Transverse colon (tissue), 4 donors: ENCODE data around the gene HECTD2. TPM values are rescaled to one million over a fixed set of nuclear protein-coding genes. Genes with fewer than 3 reads are reported as not detected.

Source experiments
- DNase-seq: peaks from one replicate; pipeline ENCODE4 v3.0.0-alpha.2; 2019
- H3K27ac ChIP-seq, 4 donors: fragments of 200-600 bp; sonication (generic); 2 replicates each; pipeline ENCODE4 v1.5.1; 2016 to 2018; ENCODE audit warnings: inconsistent platforms in 4 of 4
- H3K27me3 ChIP-seq: fragments of 200-600 bp; sonication (generic); 2 replicates; pipeline ENCODE4 v1.5.1; 2017; ENCODE audit warnings: inconsistent platforms
- H3K36me3 ChIP-seq, 4 donors: fragments of 200-600 bp; sonication (generic); 2 replicates each; pipeline ENCODE4 v1.5.1; 2017 to 2019; ENCODE audit warnings: inconsistent platforms in 4 of 4
- H3K4me1 ChIP-seq, 4 donors: fragments of 200-600 bp; sonication (generic); 2 replicates each; pipeline ENCODE4 v1.5.1; 2017 to 2020; ENCODE audit warnings: inconsistent platforms in 4 of 4
- H3K4me3 ChIP-seq, 4 donors: fragments of 200-600 bp; sonication (generic); 1 replicate in 1 of 4; 2 replicates in 3 of 4; pipeline versions ENCODE4 v1.5.1 to v1.6.1; 2017 to 2019; ENCODE audit warnings: inconsistent platforms in 4 of 4
- H3K9me3 ChIP-seq, 2 donors: fragments of 200-600 bp; sonication (generic); 2 replicates each; pipeline ENCODE4 v1.5.1; 2017 to 2019; ENCODE audit warnings: inconsistent platforms in 2 of 2
- CTCF ChIP-seq, 5 experiments: fragments of 200-600 bp in 3 of 5; fragments of 450-650 bp in 2 of 5; sonication (generic) in 3 of 5; IDR thresholded peaks; 1 replicate in 2 of 5; 2 replicates in 3 of 5; pipeline ENCODE4 v1.5.1; 2016 to 2017; ENCODE audit warnings: antibody characterized with exemption in 5 of 5, inconsistent platforms in 3 of 5, mild to moderate bottlenecking in 2 of 5, moderate library complexity in 1 of 5
- EP300 ChIP-seq: sonication (generic); formaldehyde crosslinking; IDR thresholded peaks from one replicate; pipeline ENCODE4 v1.6.1; 2017; ENCODE audit warnings: antibody characterized with exemption, low read depth
- POLR2A ChIP-seq: fragments of 450-650 bp; IDR thresholded peaks from one replicate; pipeline ENCODE4 v1.6.1; 2016; ENCODE audit warnings: antibody characterized with exemption, mild to moderate bottlenecking, moderate library complexity
- POLR2AphosphoS5 ChIP-seq, 3 donors: sonication (generic); formaldehyde crosslinking; IDR thresholded peaks; one replicate each; pipeline ENCODE4 v1.6.1; 2016; ENCODE audit warnings: antibody characterized with exemption in 3 of 3
- WGBS, 2 donors: methylation state at CpG; one replicate each; pipeline ENCODE4 v1.1.5; 2018; ENCODE audit warnings: low coverage in 1 of 2; 5-methylcytosine and 5-hydroxymethylcytosine counted together
- in situ Hi-C, 4 donors: fragments of 200-750 bp; cut with MboI; loops; one replicate each; pipeline versions ENCODE4 v1.15.0 to v1.15.1; 2017; ENCODE audit warnings: low sequenced_read_pairs in 3 of 4, low pct_ligation_motif_present in 1 of 4, low pct_unique_long_range_greater_than_20kb in 1 of 4
- intact Hi-C: fragments of 100-400 bp; cut with DNase I; formaldehyde crosslinking; loops from one replicate; pipeline ENCODE4 v1.15.1; 2023; ENCODE audit warnings: low total_unique reads
- small RNA-seq, 4 donors: library from RNA; depleted of rRNA; stranded (forward); fragments of <200 nt; gene quantifications; one replicate each; pipeline ENCODE3, GENCODE V24; 2016
- total RNA-seq, 4 donors: library from RNA; depleted of rRNA; stranded (reverse); fragments of >200 nt; gene quantifications; one replicate each; pipeline ENCODE4 v1.1.0, GENCODE V29; 2016

The HECTD2 gene
- total RNA-seq, 4 donors from 2014 or later, result 6.8 to 10.3 (median 8.1) TPM

GRCh38 chr10:91562839-91563581 lies 152.9 kb downstream of the HECTD2 start:
- H3K27ac ChIP-seq, result no peak overlapping the region
- TF ChIP-seq POLR2AphosphoS5 (IDR thresholded peaks at IDR 0.05), result no peak
- TF ChIP-seq CTCF (IDR thresholded peaks at IDR 0.05), result no peak
- TF ChIP-seq POLR2A, result no peak
- no peak for TF ChIP-seq EP300
- in situ Hi-C loops, result no loop called here
- no peaks in the 10 kb centered on the region for H3K27me3 ChIP-seq
- no peak for DNase-seq
- H3K4me1 ChIP-seq, result no peaks in the 10 kb centered on the region
- H3K36me3 ChIP-seq, result no peaks in the 10 kb centered on the region
- H3K4me3 ChIP-seq, result no peak overlapping the region
- WGBS, 2 donors, result 67 to 76% methylated on average over 1 to 2 of the region's 2 CpGs
- intact Hi-C loops, result no loop called here
- H3K9me3 ChIP-seq, result no peaks in the 10 kb centered on the region

- no peaks in the 10 kb centered on the region for H3K9me3 ChIP-seq
- intact Hi-C loops (no loop called here), in situ Hi-C loops (no loop called here)
- DNase-seq, result no peak
- no peaks in the 10 kb centered on the region for H3K36me3 ChIP-seq
- H3K4me1 ChIP-seq, result no peaks in the 10 kb centered on the region
- no peak overlapping the region for H3K27ac ChIP-seq
- TF ChIP-seq POLR2AphosphoS5 (IDR thresholded peaks at IDR 0.05), result no peak
- no peak for TF ChIP-seq POLR2A
- no peak for TF ChIP-seq EP300
- TF ChIP-seq CTCF (IDR thresholded peaks at IDR 0.05), result no peak
- no peaks in the 10 kb centered on the region for H3K27me3 ChIP-seq
- no peak overlapping the region for H3K4me3 ChIP-seq
- 89 to 92% methylated on average over 3 of the region's 3 CpGs for WGBS, 2 donors
Observed at GRCh38 chr10:91564026-91564425, 153.9 kb downstream of the HECTD2 start.

Small RNA genes within 50 kb of the gene (small RNA-seq; reads per million reads assigned to genes)
- gene AL161798.1, result 0 reads per million in 4 donors
- 0 to 0.28 (median 0) reads per million in 4 donors for gene RPS27P1

Other genes starting within 250 kb of the HECTD2 start
- 10 to 100 TPM; 26.3 to 94.1 (median 57.0) TPM for gene PCGF5, start 189.7 kb upstream of the HECTD2 start, total RNA-seq
- gene PPP1R3C, start 222.7 kb downstream of the HECTD2 start, total RNA-seq, result 1 to 10 TPM; 1.1 to 4.6 (median 3.0) TPM